ENCODE results near the gene BTBD9. TPM values are rescaled to one million over a fixed set of nuclear protein-coding genes. Genes with fewer than 3 reads are reported as not detected.

The BTBD9 gene
- total and polyA plus RNA-seq, 9 of the 15 experiments (the other 6 are each of a cell fraction or from before 2014, with no cell fraction given) = 0.08 to 1.6 (median 0.58) TPM

DNA sequence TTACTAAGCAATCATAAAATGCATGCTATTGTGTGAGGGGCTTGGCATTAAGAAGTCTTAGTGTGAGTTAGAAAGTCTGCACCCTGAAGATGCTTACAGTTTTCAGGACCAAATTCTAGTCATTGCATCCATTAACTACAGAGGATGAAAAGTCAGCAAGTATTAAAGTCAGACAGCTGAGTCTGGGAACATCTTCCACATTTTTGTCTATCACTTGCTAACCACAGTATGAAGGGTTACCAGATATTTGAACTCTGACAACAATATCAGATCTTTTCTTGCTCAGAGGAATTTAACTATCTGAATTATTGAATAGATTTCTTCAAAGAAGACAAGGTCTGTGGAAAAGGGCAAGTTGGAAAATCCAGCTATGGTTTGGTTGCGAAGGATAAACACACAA is 264.4 kb downstream of the BTBD9 start (continued):
- no peak for TF ChIP-seq THAP7 (CRISPR knock-in tag; IDR thresholded peaks at IDR 0.05)
- TF ChIP-seq TGIF2 (CRISPR knock-in tag; IDR thresholded peaks at IDR 0.05) = no peak
- TF ChIP-seq PML (IDR thresholded peaks at IDR 0.05; ENCODE audit: low read length) = no peak
- TF ChIP-seq TRIM24 (IDR thresholded peaks at IDR 0.05) = no peak
- TF ChIP-seq XRCC3 (IDR thresholded peaks at IDR 0.05) = no peak
- TF ChIP-seq CTCFL (IDR thresholded peaks at IDR 0.05; ENCODE audit: borderline replicate concordance, insufficient read depth, low read depth, low read length, poor library complexity, severe bottlenecking) = no peak
- TF ChIP-seq, protein P1, sequence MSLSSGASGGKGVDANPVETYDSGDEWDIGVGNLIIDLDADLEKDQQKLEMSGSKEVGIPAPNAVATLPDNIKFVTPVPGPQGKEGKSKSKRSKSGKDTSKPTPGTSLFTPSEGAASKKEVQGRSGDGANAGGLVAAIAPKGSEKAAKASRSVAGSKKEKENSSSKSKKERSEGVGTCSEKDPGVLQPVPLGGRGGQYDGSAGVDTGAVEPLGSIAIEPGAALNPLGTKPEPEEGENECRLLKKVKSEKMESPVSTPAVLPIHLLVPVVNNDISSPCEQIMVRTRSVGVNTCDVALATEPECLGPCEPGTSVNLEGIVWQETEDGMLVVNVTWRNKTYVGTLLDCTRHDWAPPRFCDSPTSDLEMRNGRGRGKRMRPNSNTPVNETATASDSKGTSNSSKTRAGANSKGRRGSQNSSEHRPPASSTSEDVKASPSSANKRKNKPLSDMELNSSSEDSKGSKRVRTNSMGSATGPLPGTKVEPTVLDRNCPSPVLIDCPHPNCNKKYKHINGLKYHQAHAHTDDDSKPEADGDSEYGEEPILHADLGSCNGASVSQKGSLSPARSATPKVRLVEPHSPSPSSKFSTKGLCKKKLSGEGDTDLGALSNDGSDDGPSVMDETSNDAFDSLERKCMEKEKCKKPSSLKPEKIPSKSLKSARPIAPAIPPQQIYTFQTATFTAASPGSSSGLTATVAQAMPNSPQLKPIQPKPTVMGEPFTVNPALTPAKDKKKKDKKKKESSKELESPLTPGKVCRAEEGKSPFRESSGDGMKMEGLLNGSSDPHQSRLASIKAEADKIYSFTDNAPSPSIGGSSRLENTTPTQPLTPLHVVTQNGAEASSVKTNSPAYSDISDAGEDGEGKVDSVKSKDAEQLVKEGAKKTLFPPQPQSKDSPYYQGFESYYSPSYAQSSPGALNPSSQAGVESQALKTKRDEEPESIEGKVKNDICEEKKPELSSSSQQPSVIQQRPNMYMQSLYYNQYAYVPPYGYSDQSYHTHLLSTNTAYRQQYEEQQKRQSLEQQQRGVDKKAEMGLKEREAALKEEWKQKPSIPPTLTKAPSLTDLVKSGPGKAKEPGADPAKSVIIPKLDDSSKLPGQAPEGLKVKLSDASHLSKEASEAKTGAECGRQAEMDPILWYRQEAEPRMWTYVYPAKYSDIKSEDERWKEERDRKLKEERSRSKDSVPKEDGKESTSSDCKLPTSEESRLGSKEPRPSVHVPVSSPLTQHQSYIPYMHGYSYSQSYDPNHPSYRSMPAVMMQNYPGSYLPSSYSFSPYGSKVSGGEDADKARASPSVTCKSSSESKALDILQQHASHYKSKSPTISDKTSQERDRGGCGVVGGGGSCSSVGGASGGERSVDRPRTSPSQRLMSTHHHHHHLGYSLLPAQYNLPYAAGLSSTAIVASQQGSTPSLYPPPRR (CRISPR knock-in tag; IDR thresholded peaks at IDR 0.05; ENCODE audit: borderline replicate concordance) = no peak
